Endothelial cell of umbilical vein (primary cell): ENCODE measurements around the gene TFAP2E. TPM values are rescaled to one million over a fixed set of nuclear protein-coding genes. Genes with fewer than 3 reads are reported as not detected.

ENCODE experiments used
- BruUV-seq: library from RNA; stranded (reverse); fragments of 400-500 nt; replicated peaks from 2 replicates; lab custom pipeline; 2021; lab: Mats Ljungman, UMichigan
- CTCF ChIA-PET: fragments of 300-600, 350-600 bp; sonication (Branson Sonifier 250); formaldehyde crosslinking; loops from one replicate; lab custom pipeline; 2021; ENCODE audit warnings: antibody characterized with exemption, inconsistent platforms; lab: Charles Lee
- POLR2A ChIA-PET: fragments of 300-600, 350-600 bp; sonication (Branson Sonifier 250); formaldehyde crosslinking; loops from one replicate; lab custom pipeline; 2021; ENCODE audit warnings: antibody characterized with exemption, inconsistent platforms; lab: Charles Lee
- DNase-seq: peaks from one replicate; pipeline ENCODE4 v3.0.0-alpha.2; 2011; ENCODE audit warnings: low read depth, low spot score
- FAIRE-seq: peaks from 2 replicates; lab custom pipeline; 2011; peaks lifted over from hg19 to GRCh38; lab: Jason Lieb, UNC
- H2AFZ ChIP-seq: 2 replicates; pipeline ENCODE4 v1.6.0; 2012; ENCODE audit warnings: low read depth, low read length, control low read depth, inconsistent platforms
- H3K27ac ChIP-seq: 2 replicates; pipeline ENCODE4 v1.5.1; 2011; ENCODE audit warnings: low read depth, mild to moderate bottlenecking, control low read depth, low read length, moderate library complexity; ENCODE audit not compliant: insufficient read depth
- H3K27me3 ChIP-seq, 2 experiments: 2 replicates each; pipeline versions ENCODE4 v1.6.0 to v1.6.1; 2011; ENCODE audit warnings: low read length in 2 of 2, mixed read lengths in 1 of 2; ENCODE audit not compliant: control insufficient read depth in 2 of 2, insufficient read depth in 2 of 2
- H3K36me3 ChIP-seq, 2 experiments: 2 replicates in 1 of 2; 3 replicates in 1 of 2; pipeline ENCODE4 v1.5.1; 2011; ENCODE audit warnings: low read length in 2 of 2, mild to moderate bottlenecking in 1 of 2, moderate library complexity in 1 of 2; ENCODE audit not compliant: control insufficient read depth in 2 of 2, insufficient read depth in 2 of 2; ENCODE audit errors: extremely low read depth in 1 of 2
- H3K4me1 ChIP-seq: 3 replicates; pipeline ENCODE4 v1.5.1; 2011; ENCODE audit warnings: mild to moderate bottlenecking, low read length; ENCODE audit not compliant: control insufficient read depth, insufficient read depth; ENCODE audit errors: extremely low read depth
- H3K4me2 ChIP-seq: 2 replicates; pipeline ENCODE4 v1.6.1; 2011; ENCODE audit warnings: low read length, control low read depth, mixed read lengths; ENCODE audit not compliant: insufficient read depth
- H3K4me3 ChIP-seq, 3 experiments: fragments of 200-600 bp in 1 of 3; sonication (generic), shearing (Covaris generic) in 1 of 3; replicated peaks in 1 of 3; 2 replicates each; pipeline ENCODE4 v1.5.1; 2011 to 2016; ENCODE audit warnings: control low read depth in 3 of 3, low read length in 3 of 3, mild to moderate bottlenecking in 2 of 3, inconsistent platforms in 1 of 3, low read depth in 1 of 3, moderate library complexity in 1 of 3; ENCODE audit not compliant: insufficient read depth in 1 of 3
- H3K79me2 ChIP-seq: 2 replicates; pipeline ENCODE4 v1.6.0; 2012; ENCODE audit warnings: low read length, inconsistent platforms; ENCODE audit not compliant: control insufficient read depth, insufficient read depth
- H3K9ac ChIP-seq: replicated peaks from 2 replicates; pipeline ENCODE3; 2011; ENCODE audit warnings: low read length, control low read depth; ENCODE audit not compliant: insufficient read depth; ENCODE audit errors: extremely low read depth
- H3K9me1 ChIP-seq: replicated peaks from 3 replicates; pipeline ENCODE4 v1.6.0; 2011; ENCODE audit warnings: mild to moderate bottlenecking, low read length; ENCODE audit not compliant: control insufficient read depth, insufficient read depth; ENCODE audit errors: extremely low read depth
- H3K9me3 ChIP-seq: replicated peaks from 2 replicates; pipeline ENCODE4 v1.5.1; 2012; ENCODE audit warnings: low read length, inconsistent platforms; ENCODE audit not compliant: control insufficient read depth, insufficient read depth
- H4K20me1 ChIP-seq: replicated peaks from 2 replicates; pipeline ENCODE3; 2011; ENCODE audit warnings: mild to moderate bottlenecking, low read length; ENCODE audit not compliant: control insufficient read depth, insufficient read depth; ENCODE audit errors: extremely low read depth
- EZH2 ChIP-seq: IDR thresholded peaks from 2 replicates; pipeline ENCODE4 v1.6.1; 2012; ENCODE audit warnings: borderline replicate concordance, low read depth, mild to moderate bottlenecking, moderate library complexity, low read length, inconsistent platforms; ENCODE audit not compliant: severe bottlenecking
- FOS ChIP-seq: IDR thresholded peaks from 2 replicates; pipeline ENCODE4 v1.6.1; 2011; ENCODE audit warnings: mild to moderate bottlenecking, low read length, moderate library complexity, borderline replicate concordance; ENCODE audit not compliant: insufficient read depth
- GATA2 ChIP-seq: IDR thresholded peaks from 2 replicates; pipeline ENCODE4 v1.7.0; 2011; ENCODE audit warnings: low read depth, mild to moderate bottlenecking, moderate library complexity, mixed read lengths, low read length; ENCODE audit not compliant: insufficient read length, insufficient read depth
- JUN ChIP-seq: IDR thresholded peaks from 2 replicates; pipeline ENCODE4 v1.6.1; 2011; ENCODE audit warnings: borderline replicate concordance, low read depth; ENCODE audit not compliant: insufficient read length, insufficient read depth
- MYC ChIP-seq: IDR thresholded peaks from one replicate; pipeline ENCODE4 v1.6.1; 2011; ENCODE audit warnings: mild to moderate bottlenecking, low read depth, low read length
- POLR2A ChIP-seq: IDR thresholded peaks from 2 replicates; pipeline ENCODE4 v1.6.1; 2012; ENCODE audit warnings: low read depth, mild to moderate bottlenecking, control low read depth, low read length
- POLR2AphosphoS5 ChIP-seq: IDR thresholded peaks from 2 replicates; pipeline ENCODE4 v1.6.1; 2012; ENCODE audit warnings: low read depth, mild to moderate bottlenecking, control low read depth, low read length, moderate library complexity; ENCODE audit not compliant: insufficient read depth
- dilution Hi-C: fragments of 300-500 bp; cut with MboI; formaldehyde crosslinking; loops from one replicate; pipeline ENCODE4 v1.15.0; 2019; ENCODE audit warnings: low sequenced_read_pairs; ENCODE audit not compliant: extremely low pct_ligation_motif_present
- intact Hi-C: fragments of 100-400 bp; cut with micrococcal nuclease; formaldehyde crosslinking; loops from one replicate; pipeline ENCODE4 v1.10.0; 2022
- polyA plus RNA-seq, 4 experiments: library from polyadenylated mRNA; depleted of rRNA in 3 of 4; stranded (reverse) in 3 of 4; unstranded in 1 of 4; fragments of >200 nt; gene quantifications; 2 replicates each; pipeline versions ENCODE4 v1.2.1 to v1.2.3, GENCODE V29; 2011 to 2012; ENCODE audit warnings: missing spikeins in 1 of 4
- total RNA-seq: library from RNA; stranded (reverse); gene quantifications from 2 replicates; pipeline ENCODE4 v1.2.3, GENCODE V29; 2021
- TF ChIP-seq, protein P1 (sequence below), 2 donors: IDR thresholded peaks; 1 replicate in 1 of 2; 2 replicates in 1 of 2; pipeline ENCODE4 v1.5.1; 2011; ENCODE audit warnings: low read length in 2 of 2, mild to moderate bottlenecking in 2 of 2, moderate library complexity in 2 of 2, control low read depth in 1 of 2, inconsistent platforms in 1 of 2, low read depth in 1 of 2; ENCODE audit not compliant: insufficient read depth in 1 of 2; ENCODE audit errors: extremely low read depth in 1 of 2
- TF ChIP-seq, protein P2 (sequence below): IDR thresholded peaks from 2 replicates; pipeline ENCODE4 v1.6.1; 2011; ENCODE audit not compliant: insufficient read depth, insufficient read length

The TFAP2E gene
- total and polyA plus RNA-seq, 2 donors (not counting 3 experiments of a cell fraction or from before 2014, with no cell fraction given) = 0.06 TPM; not detected in 1

DNA sequence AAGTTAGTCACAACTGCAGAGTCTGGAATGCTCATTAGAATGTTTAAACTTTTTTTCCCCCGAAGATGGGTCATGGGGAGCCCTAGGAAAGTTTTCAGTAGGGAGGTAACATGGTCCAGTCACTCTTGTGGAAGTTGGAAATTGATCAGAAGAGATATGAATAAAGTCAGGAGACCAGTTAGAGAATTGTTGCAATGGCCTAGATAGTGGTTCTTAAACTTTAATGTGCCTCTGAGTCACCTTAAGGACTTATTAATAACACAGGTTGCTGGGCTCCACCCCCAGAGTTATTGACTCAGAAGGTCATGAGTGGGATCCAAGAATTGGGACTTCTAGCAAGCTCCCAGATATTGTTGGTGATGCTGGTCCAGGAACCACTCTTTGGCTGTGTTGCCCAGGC lies 3.2 kb upstream of the TFAP2E start:
- TF ChIP-seq, protein P1, sequence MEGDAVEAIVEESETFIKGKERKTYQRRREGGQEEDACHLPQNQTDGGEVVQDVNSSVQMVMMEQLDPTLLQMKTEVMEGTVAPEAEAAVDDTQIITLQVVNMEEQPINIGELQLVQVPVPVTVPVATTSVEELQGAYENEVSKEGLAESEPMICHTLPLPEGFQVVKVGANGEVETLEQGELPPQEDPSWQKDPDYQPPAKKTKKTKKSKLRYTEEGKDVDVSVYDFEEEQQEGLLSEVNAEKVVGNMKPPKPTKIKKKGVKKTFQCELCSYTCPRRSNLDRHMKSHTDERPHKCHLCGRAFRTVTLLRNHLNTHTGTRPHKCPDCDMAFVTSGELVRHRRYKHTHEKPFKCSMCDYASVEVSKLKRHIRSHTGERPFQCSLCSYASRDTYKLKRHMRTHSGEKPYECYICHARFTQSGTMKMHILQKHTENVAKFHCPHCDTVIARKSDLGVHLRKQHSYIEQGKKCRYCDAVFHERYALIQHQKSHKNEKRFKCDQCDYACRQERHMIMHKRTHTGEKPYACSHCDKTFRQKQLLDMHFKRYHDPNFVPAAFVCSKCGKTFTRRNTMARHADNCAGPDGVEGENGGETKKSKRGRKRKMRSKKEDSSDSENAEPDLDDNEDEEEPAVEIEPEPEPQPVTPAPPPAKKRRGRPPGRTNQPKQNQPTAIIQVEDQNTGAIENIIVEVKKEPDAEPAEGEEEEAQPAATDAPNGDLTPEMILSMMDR (IDR thresholded peaks at IDR 0.05; ENCODE audit: extremely low read depth in 1 of 2, insufficient read depth in 1 of 2, low read depth in 1 of 2, low read length in 2 of 2) = no peak
- no peak for TF ChIP-seq MYC
- no peak for TF ChIP-seq JUN
- TF ChIP-seq FOS = no peak
- no peak for TF ChIP-seq GATA2
- TF ChIP-seq, protein P2, sequence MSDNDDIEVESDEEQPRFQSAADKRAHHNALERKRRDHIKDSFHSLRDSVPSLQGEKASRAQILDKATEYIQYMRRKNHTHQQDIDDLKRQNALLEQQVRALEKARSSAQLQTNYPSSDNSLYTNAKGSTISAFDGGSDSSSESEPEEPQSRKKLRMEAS = no peak
- TF ChIP-seq POLR2A = no peak
- no peak for TF ChIP-seq EZH2
- no peak for TF ChIP-seq POLR2AphosphoS5
- H4K20me1 ChIP-seq = no peaks in the 10 kb centered on the region
- intact Hi-C loops (loop anchor here (1.0 kb wide), 3 partner anchors 145 to 204 kb away; no protein-coding TSS in a partner anchor), dilution Hi-C loops (no loop called here)
- H3K9me1 ChIP-seq = no peaks in the 10 kb centered on the region
- CTCF ChIA-PET = interaction anchor here (1.0 to 4.5 kb wide), 7 partner anchors 119 to 207 kb away, joined by 3 to 67 read pairs (median 8); no protein-coding TSS in a partner anchor
- peaks cover 3% of the 10 kb centered on the region for H3K4me1 ChIP-seq
- POLR2A ChIA-PET = no interaction called here
- no peaks in the 10 kb centered on the region for H3K79me2 ChIP-seq
- no peak overlapping the region for H2AFZ ChIP-seq
- no peak overlapping the region for H3K9ac ChIP-seq
- no peak overlapping the region for H3K27ac ChIP-seq
- no peaks in the 10 kb centered on the region for H3K36me3 ChIP-seq
- H3K4me2 ChIP-seq = no peak overlapping the region
- no peak overlapping the region for H3K4me3 ChIP-seq
- BruUV-seq = no TSS peak
- no peak for FAIRE-seq
- H3K27me3 ChIP-seq = peaks cover 29 to 40% of the 10 kb centered on the region in 2 experiments
- DNase-seq = no peak
- H3K9me3 ChIP-seq = no peaks in the 10 kb centered on the region
